ENCODE measurements around the gene DYNC1I1.
"Not testable (repeated sequence)": the region's sequence is repeated elsewhere in the genome, so short reads cannot be mapped to it uniquely, and the experiment has no call there.

The DYNC1I1 gene

GRCh38 chr7:95919556-95919955 lies 147.2 kb downstream of the DYNC1I1 start:
- Mint-ChIP-seq H3K9me3 (no peaks in the 10 kb centered on the region), H3K27me3 (peaks cover 2% of the 10 kb centered on the region), H3K27ac (no peak overlapping the region), H3K4me1 (peaks cover 3% of the 10 kb centered on the region), H3K4me3 (no peak overlapping the region), H3K36me3 (no peaks in the 10 kb centered on the region)
- ATAC-seq (ENCODE audit: low read depth) (no peak), DNase-seq (ENCODE audit: low spot score in 2 of 2) (no peak)

GRCh38 chr7:95921543-95921942 lies 149.2 kb downstream of the DYNC1I1 start:
- Mint-ChIP-seq H3K4me1 (peaks cover 1% of the 10 kb centered on the region), H3K9me3 (no peaks in the 10 kb centered on the region), H3K4me3 (no peak overlapping the region), H3K36me3 (no peaks in the 10 kb centered on the region), H3K27me3 (peaks cover under 1% of the 10 kb centered on the region), H3K27ac (no peak overlapping the region)
- DNase-seq (ENCODE audit: low spot score in 2 of 2) (no peak), ATAC-seq (ENCODE audit: low read depth) (no peak)

GRCh38 chr7:95922191-95922590 lies 149.8 kb downstream of the DYNC1I1 start:
- H3K9me3 Mint-ChIP-seq, result no peaks in the 10 kb centered on the region
- no peak for DNase-seq (ENCODE audit: low spot score in 2 of 2)
- no peak overlapping the region for H3K4me3 Mint-ChIP-seq
- ATAC-seq (ENCODE audit: low read depth), result no peak
- H3K4me1 Mint-ChIP-seq, result no peaks in the 10 kb centered on the region
- H3K27ac Mint-ChIP-seq, result no peak overlapping the region
- H3K36me3 Mint-ChIP-seq, result no peaks in the 10 kb centered on the region
- H3K27me3 Mint-ChIP-seq, result no peaks in the 10 kb centered on the region

- no peak for DNase-seq (ENCODE audit: low spot score in 2 of 2)
- H3K27ac Mint-ChIP-seq, result no peak overlapping the region
- no peaks in the 10 kb centered on the region for H3K36me3 Mint-ChIP-seq
- no peak for ATAC-seq (ENCODE audit: low read depth)
- H3K9me3 Mint-ChIP-seq, result no peaks in the 10 kb centered on the region
- no peaks in the 10 kb centered on the region for H3K4me1 Mint-ChIP-seq
- no peak overlapping the region for H3K4me3 Mint-ChIP-seq
- no peaks in the 10 kb centered on the region for H3K27me3 Mint-ChIP-seq
Measured at GRCh38 chr7:95925236-95925635, 152.9 kb downstream of the DYNC1I1 start.

GRCh38 chr7:95925971-95926370 lies 153.6 kb downstream of the DYNC1I1 start:
- Mint-ChIP-seq H3K27me3 (no peaks in the 10 kb centered on the region), H3K4me1 (no peaks in the 10 kb centered on the region), H3K4me3 (no peak overlapping the region)

GRCh38 chr7:95927756-95928155 lies 155.4 kb downstream of the DYNC1I1 start:
- H3K36me3 Mint-ChIP-seq, result no peaks in the 10 kb centered on the region
- ATAC-seq (ENCODE audit: low read depth), result no peak
- H3K9me3 Mint-ChIP-seq, result no peaks in the 10 kb centered on the region
- DNase-seq (ENCODE audit: low spot score in 2 of 2), result no peak
- H3K4me3 Mint-ChIP-seq, result no peak overlapping the region
- no peaks in the 10 kb centered on the region for H3K4me1 Mint-ChIP-seq
- H3K27me3 Mint-ChIP-seq, result no peaks in the 10 kb centered on the region
- no peak overlapping the region for H3K27ac Mint-ChIP-seq

More at GRCh38 chr7:95925971-95926370, 153.6 kb downstream of the DYNC1I1 start:
- no peak for ATAC-seq (ENCODE audit: low read depth)
- no peaks in the 10 kb centered on the region for H3K9me3 Mint-ChIP-seq
- no peak overlapping the region for H3K27ac Mint-ChIP-seq
- no peaks in the 10 kb centered on the region for H3K36me3 Mint-ChIP-seq
- no peak for DNase-seq (ENCODE audit: low spot score in 2 of 2)

GRCh38 chr7:95929710-95930280 lies 157.4 kb downstream of the DYNC1I1 start:
- Mint-ChIP-seq H3K4me3 (no peak overlapping the region), H3K27ac (no peak overlapping the region), H3K36me3 (no peaks in the 10 kb centered on the region), H3K4me1 (no peaks in the 10 kb centered on the region), H3K27me3 (no peaks in the 10 kb centered on the region), H3K9me3 (no peaks in the 10 kb centered on the region)
- DNase-seq (ENCODE audit: low spot score in 2 of 2), result no peak
- ATAC-seq (ENCODE audit: low read depth), result no peak

GRCh38 chr7:95931460-95932232 lies 159.3 kb downstream of the DYNC1I1 start:
- Mint-ChIP-seq H3K27ac (no peak overlapping the region), H3K36me3 (no peaks in the 10 kb centered on the region), H3K4me1 (no peaks in the 10 kb centered on the region), H3K27me3 (no peaks in the 10 kb centered on the region), H3K4me3 (no peak overlapping the region), H3K9me3 (no peaks in the 10 kb centered on the region)
- no peak for ATAC-seq (ENCODE audit: low read depth)
- no peak for DNase-seq (ENCODE audit: low spot score in 2 of 2)

- DNase-seq (ENCODE audit: low spot score in 2 of 2), result no peak
- H3K9me3 Mint-ChIP-seq, result no peaks in the 10 kb centered on the region
- no peaks in the 10 kb centered on the region for H3K36me3 Mint-ChIP-seq
- H3K27me3 Mint-ChIP-seq, result no peaks in the 10 kb centered on the region
- no peaks in the 10 kb centered on the region for H3K4me1 Mint-ChIP-seq
- no peak overlapping the region for H3K27ac Mint-ChIP-seq
- H3K4me3 Mint-ChIP-seq, result no peak overlapping the region
- no peak for ATAC-seq (ENCODE audit: low read depth)
Measured at GRCh38 chr7:95933618-95934017, 161.3 kb downstream of the DYNC1I1 start.

GRCh38 chr7:95944867-95945266 lies 172.5 kb downstream of the DYNC1I1 start:
- H3K27me3 Mint-ChIP-seq; H3K4me1 Mint-ChIP-seq; ATAC-seq (ENCODE audit: low read depth); DNase-seq (ENCODE audit: low spot score in 2 of 2); H3K4me3 Mint-ChIP-seq; H3K36me3 Mint-ChIP-seq; H3K9me3 Mint-ChIP-seq; H3K27ac Mint-ChIP-seq: not testable (repeated sequence)

- Mint-ChIP-seq H3K27ac (no peak overlapping the region), H3K4me1 (no peaks in the 10 kb centered on the region), H3K36me3 (no peaks in the 10 kb centered on the region), H3K9me3 (no peaks in the 10 kb centered on the region), H3K4me3 (no peak overlapping the region), H3K27me3 (peaks cover 2% of the 10 kb centered on the region)
- no peak for ATAC-seq (ENCODE audit: low read depth)
- DNase-seq (ENCODE audit: low spot score in 2 of 2), result no peak
Measured at GRCh38 chr7:95950698-95951097, 178.3 kb downstream of the DYNC1I1 start.

- DNase-seq (ENCODE audit: low spot score in 2 of 2) (no peak), ATAC-seq (ENCODE audit: low read depth) (no peak)
- Mint-ChIP-seq H3K9me3 (no peaks in the 10 kb centered on the region), H3K27ac (no peak overlapping the region), H3K4me3 (no peak overlapping the region), H3K4me1 (no peaks in the 10 kb centered on the region), H3K27me3 (peaks cover 2% of the 10 kb centered on the region), H3K36me3 (no peaks in the 10 kb centered on the region)
Measured at GRCh38 chr7:95951531-95951930, 179.2 kb downstream of the DYNC1I1 start.

- H3K4me3 Mint-ChIP-seq, result no peak overlapping the region
- no peak overlapping the region for H3K27ac Mint-ChIP-seq
- H3K27me3 Mint-ChIP-seq, result peaks cover 2% of the 10 kb centered on the region
- no peaks in the 10 kb centered on the region for H3K36me3 Mint-ChIP-seq
- DNase-seq (ENCODE audit: low spot score in 2 of 2), result no peak
- ATAC-seq (ENCODE audit: low read depth), result no peak
- no peaks in the 10 kb centered on the region for H3K9me3 Mint-ChIP-seq
- H3K4me1 Mint-ChIP-seq, result no peaks in the 10 kb centered on the region
Measured at GRCh38 chr7:95951997-95952795, 179.8 kb downstream of the DYNC1I1 start.

GRCh38 chr7:95952851-95953250 lies 180.5 kb downstream of the DYNC1I1 start:
- H3K4me3 Mint-ChIP-seq, result no peak overlapping the region
- ATAC-seq (ENCODE audit: low read depth) (no peak), DNase-seq (ENCODE audit: low spot score in 2 of 2) (no peak)
- H3K4me1 Mint-ChIP-seq, result no peaks in the 10 kb centered on the region
- H3K27ac Mint-ChIP-seq, result no peak overlapping the region
- H3K36me3 Mint-ChIP-seq, result no peaks in the 10 kb centered on the region
- H3K9me3 Mint-ChIP-seq, result no peaks in the 10 kb centered on the region
- H3K27me3 Mint-ChIP-seq, result peaks cover 2% of the 10 kb centered on the region
